K562 (cell line): Measurements from ENCODE around the gene EVA1B. TPM values are rescaled to one million over a fixed set of nuclear protein-coding genes. Genes with fewer than 3 reads are reported as not detected.

Source experiments
- ARNT ChIP-seq, 2 experiments: fragments of 450-650 bp; IDR thresholded peaks; 2 replicates each; pipeline ENCODE4 v1.6.1; 2016; ENCODE audit warnings: mild to moderate bottlenecking in 1 of 2
- BDP1 ChIP-seq: IDR thresholded peaks from 3 replicates; pipeline ENCODE4 v1.6.1; 2011; ENCODE audit not compliant: insufficient read length, insufficient read depth
- E2F8 ChIP-seq: fragments of 450-650 bp; IDR thresholded peaks from 2 replicates; pipeline ENCODE4 v1.7.1; 2018; ENCODE audit warnings: mild to moderate bottlenecking, low read depth; ENCODE audit not compliant: partially characterized antibody
- ELF4 ChIP-seq: fragments of 450-650 bp; formaldehyde crosslinking; IDR thresholded peaks from 2 replicates; pipeline ENCODE4 v1.4.0; 2022; ENCODE audit warnings: missing genetic modification characterization
- EP300 ChIP-seq: IDR thresholded peaks from 2 replicates; pipeline ENCODE4 v1.6.1; 2012; ENCODE audit warnings: low read length, improper control_type of control experiment
- FOXJ3 ChIP-seq: sonication (generic); formaldehyde crosslinking; IDR thresholded peaks from 2 replicates; pipeline ENCODE4 v1.4.0; 2020; ENCODE audit warnings: mild to moderate bottlenecking, missing genetic modification reagents
- KAT8 ChIP-seq: fragments of 450-650 bp; IDR thresholded peaks from 2 replicates; pipeline ENCODE4 v1.6.1; 2016; ENCODE audit warnings: low read depth, mild to moderate bottlenecking
- MCM3 ChIP-seq: fragments of 450-650 bp; IDR thresholded peaks from 2 replicates; pipeline ENCODE4 v1.6.1; 2016
- MCM7 ChIP-seq, 2 experiments: fragments of 450-650 bp; IDR thresholded peaks; 2 replicates each; pipeline ENCODE4 v1.6.1; 2016 to 2018
- NBN ChIP-seq: fragments of 450-650 bp; IDR thresholded peaks from 2 replicates; pipeline ENCODE4 v1.6.1; 2016; ENCODE audit warnings: low read depth, mild to moderate bottlenecking
- NR2C1 ChIP-seq, 2 experiments: fragments of 450-650 bp; IDR thresholded peaks; 2 replicates each; pipeline ENCODE4 v1.6.1; 2017; ENCODE audit warnings: mild to moderate bottlenecking in 2 of 2, antibody characterized with exemption in 1 of 2, inconsistent platforms in 1 of 2, missing compliant biosample characterization in 1 of 2, missing genetic modification characterization in 1 of 2
- NR3C1 ChIP-seq: sonication (generic); formaldehyde crosslinking; IDR thresholded peaks from 2 replicates; pipeline ENCODE4 v1.8.1; 2022; ENCODE audit warnings: missing genetic modification reagents
- PHF20 ChIP-seq: fragments of 450-650 bp; IDR thresholded peaks from 2 replicates; pipeline ENCODE4 v1.6.1; 2018; ENCODE audit not compliant: partially characterized antibody
- PKNOX1 ChIP-seq: fragments of 450-650 bp; IDR thresholded peaks from 2 replicates; pipeline ENCODE4 v1.6.1; 2016
- RFX1 ChIP-seq: fragments of 450-650 bp; IDR thresholded peaks from 2 replicates; pipeline ENCODE4 v1.6.1; 2016; ENCODE audit warnings: mild to moderate bottlenecking, moderate library complexity
- SAP30 ChIP-seq: fragments of 200-600 bp; sonication (generic); IDR thresholded peaks from 2 replicates; pipeline ENCODE4 v1.6.1; 2012; ENCODE audit warnings: borderline replicate concordance, low read depth, mild to moderate bottlenecking, moderate library complexity, low read length, control low read depth, inconsistent platforms; ENCODE audit not compliant: insufficient read depth, poor library complexity, severe bottlenecking
- TBP ChIP-seq: optimal IDR thresholded peaks from 2 replicates; pipeline ENCODE3; 2011; ENCODE audit warnings: low read depth, low read length, improper control_type of control experiment
- ZBTB49 ChIP-seq: sonication (generic); formaldehyde crosslinking; IDR thresholded peaks from 2 replicates; pipeline ENCODE4 v1.8.0; 2022; ENCODE audit warnings: missing genetic modification reagents, mild to moderate bottlenecking, borderline replicate concordance
- ZFP30 ChIP-seq: fragments of 250-450 bp; sonication (Bioruptor Pico); IDR thresholded peaks from 2 replicates; pipeline ENCODE4 v1.8.0; 2022; ENCODE audit warnings: moderate library complexity, mild to moderate bottlenecking, inconsistent platforms, borderline replicate concordance
- ZNF347 ChIP-seq: fragments of 450-650 bp; formaldehyde crosslinking; IDR thresholded peaks from 2 replicates; pipeline ENCODE4 v1.4.0; 2020; ENCODE audit warnings: low read depth, mild to moderate bottlenecking, moderate library complexity
- ZNF512 ChIP-seq: IDR thresholded peaks from 2 replicates; pipeline ENCODE4 v1.6.1; 2016; ENCODE audit warnings: missing genetic modification characterization, missing compliant biosample characterization
- ZNF586 ChIP-seq: fragments of 450-650 bp; formaldehyde crosslinking; conservative IDR thresholded peaks from 2 replicates; pipeline ENCODE4 v1.4.0; 2020; ENCODE audit warnings: mild to moderate bottlenecking, moderate library complexity
- polyA plus RNA-seq, 8 experiments: library from polyadenylated mRNA; depleted of rRNA in 4 of 8; stranded (reverse) in 5 of 8; unstranded in 3 of 8; fragments of >200 nt; fragmentation: Nextera tagmentation in 2 of 8; fragmentation: Illumina TruSeq in 1 of 8; extraction: Ambion mirVana in 2 of 8; extraction: Trizol in 1 of 8; gene quantifications; 2 replicates each; pipeline versions ENCODE4 v1.2.1 to v1.2.3, GENCODE V29; 2011 to 2014; ENCODE audit warnings: inconsistent platforms in 1 of 8, missing spikeins in 1 of 8
- total RNA-seq, 7 experiments: library from RNA; depleted of rRNA in 6 of 7; stranded (reverse); fragments of >200 nt in 6 of 7; fragmentation: Illumina TruSeq in 2 of 7; extraction: Trizol in 2 of 7; gene quantifications; 2 replicates each; pipeline versions ENCODE4 v1.2.1 to v1.2.3, GENCODE V29; 2011 to 2021; ENCODE audit warnings: low replicate concordance in 1 of 7

The EVA1B gene
- total and polyA plus RNA-seq, 9 of the 15 experiments (the other 6 are each of a cell fraction or from before 2014, with no cell fraction given): 0.08 to 65.7 (median 2.4) TPM

GRCh38 chr1:36306902-36307456 lies 16.5 kb downstream of the EVA1B start (continued):
- TF ChIP-seq NR3C1 (CRISPR knock-in tag): no peak
- TF ChIP-seq NR2C1 (IDR thresholded peaks at IDR 0.05): no peak
- 0 out of 2 replicates have a peak, but pooled peaks have one; percentile 14 for TF ChIP-seq NR2C1 (tag; IDR thresholded peaks at IDR 0.05)
- peak; percentile 75 for TF ChIP-seq TBP
- TF ChIP-seq BDP1: no peak
- TF ChIP-seq FOXJ3 (CRISPR knock-in tag): no peak
- peak; percentile 53 for TF ChIP-seq PKNOX1
- no peak for TF ChIP-seq ZFP30 (CRISPR knock-in tag)
- TF ChIP-seq ELF4 (CRISPR knock-in tag): peak; percentile 73; the same call in 1 of the 2 replicates
- no peak for TF ChIP-seq RFX1
- TF ChIP-seq KAT8: no peak
- 0 out of 4 replicates have a peak, but pooled peaks have one; percentile 45 to 64 for TF ChIP-seq ARNT (IDR thresholded peaks at IDR 0.05)
- TF ChIP-seq MCM7 (IDR thresholded peaks at IDR 0.05): no peak
- TF ChIP-seq ZNF347 (CRISPR knock-in tag): no peak
- TF ChIP-seq PHF20: no peak
- no peak for TF ChIP-seq ZNF586
- peak; percentile 55; the same call in 1 of the 2 replicates for TF ChIP-seq NBN
- TF ChIP-seq E2F8: peak; percentile 34
- peak; percentile 83 for TF ChIP-seq SAP30
- no peak for TF ChIP-seq EP300
- no peak for TF ChIP-seq ZNF512 (tag)
- no peak for TF ChIP-seq ZBTB49 (CRISPR knock-in tag)
- TF ChIP-seq MCM3: no peak
